ENCODE results near the gene CKAP4.

DNA sequence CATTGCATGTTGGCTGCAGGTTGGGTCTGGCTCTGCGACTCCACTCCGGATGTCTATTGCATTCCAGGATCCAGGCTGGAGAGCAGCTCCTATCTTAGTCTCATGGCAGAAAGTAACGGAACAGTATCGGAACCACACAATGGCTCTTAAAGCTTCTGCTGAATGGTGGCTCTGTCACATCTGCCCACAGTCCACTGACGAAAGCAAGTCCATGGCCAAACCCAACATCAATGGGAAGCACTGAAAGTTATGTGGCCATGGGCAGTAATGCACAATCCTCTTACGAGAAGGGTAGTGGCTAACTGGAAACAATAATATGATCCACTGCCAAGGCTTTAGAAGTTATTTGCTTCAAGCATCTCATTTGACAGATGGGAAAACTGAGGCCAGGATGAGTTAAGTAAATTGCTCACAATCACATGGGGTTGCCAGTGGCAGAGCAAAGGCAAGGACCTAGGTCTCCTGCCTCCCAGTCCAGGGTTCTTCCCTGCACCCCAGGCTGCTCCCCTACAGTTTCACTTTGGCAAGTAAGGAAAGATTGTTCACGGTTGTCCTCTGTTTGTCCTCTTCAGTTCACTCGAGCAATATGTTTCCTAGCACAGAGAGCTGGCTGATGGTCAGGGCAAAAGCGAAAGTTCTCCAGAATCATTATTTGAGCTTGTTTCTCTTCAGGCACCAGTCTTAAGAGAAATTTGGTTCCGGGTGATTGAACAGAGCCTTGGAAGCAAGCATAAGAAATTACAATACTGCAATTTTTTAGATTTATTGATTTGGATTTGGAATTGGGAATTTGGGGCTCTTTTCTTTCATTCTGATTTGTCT is 54.2 kb downstream of the CKAP4 start:
- TF ChIP-seq GATA2 (IDR thresholded peaks at IDR 0.05; ENCODE audit: low read depth, low read length), result no peak
- no peak for TF ChIP-seq GATA3 (IDR thresholded peaks at IDR 0.05; ENCODE audit: low read depth, low read length)

All from SH-SY5Y (cell line).